OCI-M2 (cell line): ENCODE data around the gene EPB41L2.
A peak's percentile ranks its signal among the peaks of the same experiment; 100 is the strongest.
"Not testable (repeated sequence)": the region's sequence is repeated elsewhere in the genome, so short reads cannot be mapped to it uniquely, and the experiment has no call there.

ENCODE experiments used
- DNase-seq: peaks from one replicate; lab custom pipeline; 2025; ENCODE audit not compliant: unreplicated experiment; lab: John Stamatoyannopoulos, UW

EPB41L2 gene

DNA sequence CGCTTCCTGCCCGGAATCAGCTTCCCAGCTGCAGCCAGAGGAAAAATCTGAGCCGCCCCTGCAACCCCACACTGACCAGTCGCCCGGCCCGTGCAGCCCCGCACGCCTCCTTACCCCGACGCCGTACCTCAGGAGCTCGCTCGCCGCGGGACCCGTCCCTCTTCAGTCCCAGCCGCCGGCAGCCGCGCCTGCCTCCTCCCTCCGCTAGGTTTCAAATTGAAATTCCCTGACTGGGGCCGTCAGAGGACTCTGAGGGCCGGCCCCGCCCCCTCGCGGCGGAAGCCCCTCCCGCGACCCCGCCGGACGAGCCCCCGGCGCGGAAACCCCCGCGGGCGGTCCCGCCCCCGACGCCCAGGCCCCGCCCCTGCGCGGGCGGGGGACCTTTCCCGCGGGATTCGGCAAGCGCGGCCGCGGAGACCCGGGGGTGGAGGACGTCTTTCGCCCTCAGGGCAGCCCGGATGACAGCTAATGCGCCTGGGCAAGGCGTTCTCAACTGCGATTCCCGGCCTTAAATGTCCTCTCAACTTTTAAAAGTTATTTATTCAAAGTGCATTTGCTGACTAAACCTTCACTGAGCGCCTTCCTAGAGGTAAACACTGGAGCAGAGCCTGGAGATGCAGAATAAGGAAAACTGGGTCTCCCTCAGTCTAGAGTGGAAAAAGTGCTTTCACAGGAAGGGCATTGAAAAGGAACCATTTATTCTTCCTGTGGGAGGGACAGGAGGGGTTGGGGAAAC lies at the start of gene EPB41L2:
TSS of gene EPB41L2 (minus strand) at position 218 of the 736 bp plus-strand sequence. CDS start 106,760 bp downstream, outside the sequence.
- DNase-seq: peak; percentile 49

- no peak for DNase-seq
Measured at GRCh38 chr6:131112249-131112648, 49.2 kb upstream of the EPB41L2 start.

DNA sequence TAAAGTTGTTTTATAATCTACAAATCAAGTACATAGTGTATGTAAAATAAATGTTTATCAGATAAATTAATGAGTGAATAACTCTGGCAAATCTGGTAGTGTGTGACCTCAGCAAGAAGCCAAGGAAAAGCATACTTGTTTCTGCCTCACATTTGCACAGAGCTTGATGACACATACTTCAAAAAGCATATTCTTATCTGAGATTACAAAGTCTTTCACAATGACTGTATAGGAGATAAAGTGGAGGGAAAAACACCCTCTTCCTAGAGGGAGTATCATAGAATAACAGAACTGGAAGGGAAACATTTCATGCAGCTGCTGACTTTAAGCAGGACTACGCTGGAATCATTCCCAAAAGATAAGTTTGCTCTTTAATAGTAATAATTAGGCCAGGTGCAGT lies 44.1 kb upstream of the EPB41L2 start:
- no peak for DNase-seq

- DNase-seq: no peak
Measured at GRCh38 chr6:131103901-131104300, 40.9 kb upstream of the EPB41L2 start.

GRCh38 chr6:131103296-131103695 lies 40.3 kb upstream of the EPB41L2 start:
- no peak for DNase-seq

- no peak for DNase-seq
Measured at GRCh38 chr6:131101911-131102680, 39.1 kb upstream of the EPB41L2 start.

GRCh38 chr6:131096786-131097185 lies 33.7 kb upstream of the EPB41L2 start:
- DNase-seq: no peak

GRCh38 chr6:131093334-131093733 lies 30.3 kb upstream of the EPB41L2 start:
- DNase-seq: no peak

GRCh38 chr6:131091944-131092343 lies 28.9 kb upstream of the EPB41L2 start:
- not testable (repeated sequence) for DNase-seq

GRCh38 chr6:131090339-131090738 lies 27.3 kb upstream of the EPB41L2 start:
- DNase-seq: not testable (repeated sequence)

DNA sequence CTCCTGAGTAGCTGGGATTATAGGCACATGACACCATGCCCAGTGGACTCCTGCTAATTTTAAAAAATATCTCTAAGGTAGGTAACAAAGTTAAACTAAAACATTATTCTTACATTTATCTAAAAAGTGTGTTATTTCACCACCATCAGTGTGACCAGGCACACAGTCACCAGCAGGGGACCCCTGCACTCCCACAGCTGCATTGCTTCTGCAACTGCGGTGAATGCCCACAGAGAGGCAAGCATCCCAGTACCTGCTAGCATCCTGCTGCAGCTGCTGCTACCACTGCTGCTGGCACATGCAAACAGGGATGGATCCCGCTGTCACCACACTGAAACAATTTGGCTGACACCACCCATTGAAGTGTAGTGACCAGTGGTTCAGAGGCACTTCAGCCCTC lies 21.9 kb upstream of the EPB41L2 start:
- DNase-seq: no peak

DNA sequence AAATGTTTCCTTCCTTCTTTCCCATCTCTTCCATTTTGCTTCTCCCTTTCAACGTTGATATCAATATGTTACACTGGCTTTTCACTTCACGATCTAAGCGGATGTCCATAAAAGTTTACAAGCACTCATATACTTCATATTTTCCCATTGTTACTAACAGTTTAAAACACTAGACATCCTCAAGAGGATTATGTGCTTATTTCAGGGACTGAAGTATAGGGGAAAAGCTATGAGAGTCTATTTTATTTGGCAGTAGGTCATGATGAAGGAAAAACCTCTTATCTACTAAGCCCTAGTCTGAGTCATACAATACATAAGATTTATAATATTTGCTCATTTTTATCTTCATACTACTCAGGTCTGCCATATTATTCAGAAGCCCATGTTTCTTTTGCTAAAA lies 20.6 kb upstream of the EPB41L2 start:
- DNase-seq: no peak

DNA sequence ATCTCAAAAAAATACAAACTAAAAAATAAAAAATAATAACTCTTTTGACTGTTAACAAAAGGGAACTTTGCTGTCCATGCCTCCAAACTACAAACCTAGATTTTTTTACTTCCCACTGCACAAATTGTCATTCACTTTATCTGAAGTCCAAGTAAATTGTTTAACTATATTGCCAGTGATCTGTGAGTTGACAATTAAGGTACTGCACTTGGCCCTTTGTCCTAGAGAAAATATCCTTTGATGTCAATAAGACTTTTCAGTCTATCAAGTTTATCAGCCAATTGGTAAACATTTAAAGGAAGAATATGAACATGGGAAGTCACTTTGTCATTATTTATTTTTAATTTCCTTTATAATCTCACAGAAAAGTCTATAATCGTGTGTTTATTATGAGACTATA lies 19.3 kb upstream of the EPB41L2 start:
- DNase-seq: no peak

- no peak for DNase-seq
Measured at GRCh38 chr6:131080084-131080483, 17.0 kb upstream of the EPB41L2 start.

- no peak for DNase-seq
Measured at GRCh38 chr6:131073577-131073976, 10.5 kb upstream of the EPB41L2 start.

GRCh38 chr6:131070061-131070460 lies 7.0 kb upstream of the EPB41L2 start:
- no peak for DNase-seq

- no peak for DNase-seq
Measured at GRCh38 chr6:131068165-131068564, 5.1 kb upstream of the EPB41L2 start.

DNA sequence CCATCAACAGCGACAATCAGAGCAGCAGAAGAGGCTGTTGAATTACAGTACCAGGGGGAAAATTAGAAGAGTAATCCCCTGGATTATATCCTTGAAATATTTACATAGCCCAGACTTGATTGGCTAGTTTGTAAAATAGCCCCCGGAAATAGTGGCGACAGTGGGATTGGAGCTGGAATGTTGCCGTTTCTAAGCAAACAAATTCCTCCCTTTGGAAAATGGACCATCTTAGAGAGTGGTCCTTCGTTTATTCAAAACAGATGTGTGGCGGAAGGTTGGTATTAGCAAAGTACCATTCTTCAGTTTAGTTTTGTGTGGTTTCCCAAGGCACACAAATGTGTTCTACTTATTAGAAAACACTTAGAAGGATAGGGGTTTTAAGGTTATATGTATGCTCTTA lies 4.5 kb upstream of the EPB41L2 start:
- DNase-seq: no peak

DNA sequence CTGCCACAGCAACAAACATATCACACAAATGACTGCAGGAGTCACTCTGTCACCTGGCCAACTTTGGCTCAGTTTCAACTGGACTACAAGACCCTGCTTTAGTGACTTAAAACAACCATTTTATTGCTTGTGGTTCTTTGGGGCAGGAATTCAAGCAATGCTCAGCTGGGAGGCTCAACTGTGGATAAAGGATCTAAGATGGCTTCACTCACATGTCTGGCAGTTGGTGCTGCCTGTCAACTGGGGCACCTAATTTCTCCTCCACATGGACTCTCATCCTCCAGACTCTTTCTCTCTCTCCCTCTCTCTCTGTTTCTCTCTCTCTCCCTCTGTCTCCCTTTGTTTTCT lies 2.8 kb upstream of the EPB41L2 start:
- no peak for DNase-seq

- no peak for DNase-seq
Measured at GRCh38 chr6:131065112-131065823, 2.2 kb upstream of the EPB41L2 start.

DNA sequence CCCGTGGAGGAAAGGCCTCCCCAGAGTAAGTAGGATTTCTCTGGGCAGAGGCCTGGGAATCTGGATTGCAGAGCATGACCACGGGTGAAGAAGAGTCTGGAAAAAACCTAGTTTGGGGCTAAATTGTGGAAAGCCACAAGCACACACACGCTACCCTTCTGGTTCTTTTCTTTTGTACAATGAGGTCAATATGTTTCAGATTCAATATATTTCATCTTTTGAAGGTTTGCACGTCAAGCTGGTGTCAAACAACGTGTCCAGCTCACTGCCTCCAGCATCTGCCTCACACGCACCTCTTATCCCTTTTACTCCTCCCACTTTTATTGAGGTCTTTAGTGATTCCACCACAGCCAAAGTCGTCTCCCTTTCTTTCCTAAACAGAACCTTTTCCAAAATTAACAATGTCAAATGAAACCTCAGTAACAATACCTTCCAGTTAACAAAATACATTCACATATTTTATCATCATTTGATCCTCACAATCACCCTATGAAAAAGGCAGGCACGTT lies 773 bp upstream of the EPB41L2 start:
- DNase-seq: no peak
